K562 (cell line): ENCODE data around the gene SLC7A8. TPM values are rescaled to one million over a fixed set of nuclear protein-coding genes. Genes with fewer than 3 reads are reported as not detected.

Source experiments
- CREB3L1 ChIP-seq: fragments of 450-650 bp; IDR thresholded peaks from 2 replicates; pipeline ENCODE4 v1.6.1; 2014; ENCODE audit warnings: low read depth, mild to moderate bottlenecking, moderate library complexity, borderline replicate concordance
- E4F1 ChIP-seq: fragments of 250-450 bp; sonication (Bioruptor Pico); IDR thresholded peaks from 2 replicates; pipeline ENCODE4 v1.5.0; 2021; ENCODE audit warnings: mild to moderate bottlenecking, borderline replicate concordance
- ETV1 ChIP-seq: fragments of 450-650 bp; conservative IDR thresholded peaks from 2 replicates; pipeline ENCODE4 v1.6.1; 2016; ENCODE audit warnings: missing genetic modification characterization, control low read depth, low read depth, missing compliant biosample characterization
- MLLT1 ChIP-seq, 2 experiments: fragments of 450-650 bp; IDR thresholded peaks; 2 replicates each; pipeline ENCODE4 v1.6.1; 2016
- MNT ChIP-seq, 2 experiments: fragments of 450-650 bp; conservative IDR thresholded peaks; 2 replicates each; pipeline ENCODE4 v1.6.1; 2017; ENCODE audit warnings: mild to moderate bottlenecking in 2 of 2, moderate library complexity in 2 of 2
- SMAD4 ChIP-seq: fragments of 250-450 bp; sonication (Bioruptor Pico); conservative IDR thresholded peaks from 2 replicates; pipeline ENCODE4 v1.8.0; 2021; ENCODE audit warnings: inconsistent platforms, mild to moderate bottlenecking, moderate library complexity
- ZBTB40 ChIP-seq, 2 experiments: fragments of 450-650 bp in 1 of 2; sonication (generic) in 1 of 2; formaldehyde crosslinking in 1 of 2; IDR thresholded peaks; 2 replicates each; pipeline versions ENCODE4 v1.7.1 to v1.9.0; 2016 to 2022; ENCODE audit warnings: inconsistent platforms in 1 of 2, mild to moderate bottlenecking in 1 of 2, missing genetic modification reagents in 1 of 2
- polyA plus RNA-seq, 8 experiments: library from polyadenylated mRNA; depleted of rRNA in 4 of 8; stranded (reverse) in 5 of 8; unstranded in 3 of 8; fragments of >200 nt; fragmentation: Nextera tagmentation in 2 of 8; fragmentation: Illumina TruSeq in 1 of 8; extraction: Ambion mirVana in 2 of 8; extraction: Trizol in 1 of 8; gene quantifications; 2 replicates each; pipeline versions ENCODE4 v1.2.1 to v1.2.3, GENCODE V29; 2011 to 2014; ENCODE audit warnings: inconsistent platforms in 1 of 8, missing spikeins in 1 of 8
- total RNA-seq, 7 experiments: library from RNA; depleted of rRNA in 6 of 7; stranded (reverse); fragments of >200 nt in 6 of 7; fragmentation: Illumina TruSeq in 2 of 7; extraction: Trizol in 2 of 7; gene quantifications; 2 replicates each; pipeline versions ENCODE4 v1.2.1 to v1.2.3, GENCODE V29; 2011 to 2021; ENCODE audit warnings: low replicate concordance in 1 of 7

The SLC7A8 gene
- total and polyA plus RNA-seq, 9 of the 15 experiments (the other 6 are each of a cell fraction or from before 2014, with no cell fraction given): 2.0 to 33.0 (median 6.0) TPM

GRCh38 chr14:23095196-23096108 is 88.0 kb downstream of the SLC7A8 start, which contains the start of gene C14orf119 (continued):
- TF ChIP-seq ZBTB40 (IDR thresholded peaks at IDR 0.05) (peak; percentile 77), ZBTB40 (CRISPR knock-in tag; IDR thresholded peaks at IDR 0.05) (no peak), MLLT1 (IDR thresholded peaks at IDR 0.05) (peak in 1 of 2 experiments; percentile 63; a peak in 1 of 4 replicates), E4F1 (CRISPR knock-in tag) (no peak), ETV1 (tag) (peak; percentile 85), CREB3L1 (peak; percentile 75; the same call in 1 of the 2 replicates), MNT (conservative IDR thresholded peaks at IDR 0.05) (peak; percentile 65 to 77; a peak in 3 of 4 replicates), SMAD4 (CRISPR knock-in tag) (peak; percentile 33; the same call in 1 of the 2 replicates)
